ENCODE data around the gene SCTR. TPM values are rescaled to one million over a fixed set of nuclear protein-coding genes. Genes with fewer than 3 reads are reported as not detected.

SCTR gene
- total and polyA plus RNA-seq, 11 donors: 0.28 to 2.2 (median 0.44) TPM; not detected in 2

DNA sequence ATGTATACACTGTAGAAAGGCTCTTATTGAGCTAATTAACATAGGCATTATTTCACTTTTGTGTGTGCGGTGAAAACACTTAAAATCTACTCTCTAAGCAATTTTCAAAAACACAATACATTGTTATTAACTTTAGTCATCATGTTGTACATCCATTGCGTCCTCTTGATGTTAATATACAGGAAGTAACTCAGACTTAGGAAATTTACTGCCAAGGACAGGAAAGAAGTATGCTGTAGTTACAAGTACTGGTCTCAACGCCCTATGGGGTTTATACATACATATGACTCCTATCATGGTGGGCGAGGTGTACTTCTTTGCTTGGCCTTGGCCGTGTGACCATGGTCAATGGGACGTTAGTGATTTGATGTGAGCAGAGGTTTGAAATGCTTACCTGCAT, 15.5 kb downstream of the SCTR start:
- TF ChIP-seq, protein P1, sequence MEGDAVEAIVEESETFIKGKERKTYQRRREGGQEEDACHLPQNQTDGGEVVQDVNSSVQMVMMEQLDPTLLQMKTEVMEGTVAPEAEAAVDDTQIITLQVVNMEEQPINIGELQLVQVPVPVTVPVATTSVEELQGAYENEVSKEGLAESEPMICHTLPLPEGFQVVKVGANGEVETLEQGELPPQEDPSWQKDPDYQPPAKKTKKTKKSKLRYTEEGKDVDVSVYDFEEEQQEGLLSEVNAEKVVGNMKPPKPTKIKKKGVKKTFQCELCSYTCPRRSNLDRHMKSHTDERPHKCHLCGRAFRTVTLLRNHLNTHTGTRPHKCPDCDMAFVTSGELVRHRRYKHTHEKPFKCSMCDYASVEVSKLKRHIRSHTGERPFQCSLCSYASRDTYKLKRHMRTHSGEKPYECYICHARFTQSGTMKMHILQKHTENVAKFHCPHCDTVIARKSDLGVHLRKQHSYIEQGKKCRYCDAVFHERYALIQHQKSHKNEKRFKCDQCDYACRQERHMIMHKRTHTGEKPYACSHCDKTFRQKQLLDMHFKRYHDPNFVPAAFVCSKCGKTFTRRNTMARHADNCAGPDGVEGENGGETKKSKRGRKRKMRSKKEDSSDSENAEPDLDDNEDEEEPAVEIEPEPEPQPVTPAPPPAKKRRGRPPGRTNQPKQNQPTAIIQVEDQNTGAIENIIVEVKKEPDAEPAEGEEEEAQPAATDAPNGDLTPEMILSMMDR (IDR thresholded peaks at IDR 0.05): no peak
- no peak for TF ChIP-seq POLR2A (IDR thresholded peaks at IDR 0.05)
- Histone ChIP-seq H3K4me1 (no peaks in the 10 kb centered on the region), H3K9me3 (peaks cover 0 to 1% (median 0%) of the 10 kb centered on the region in 12 donors), H3K36me3 (no peaks in the 10 kb centered on the region), H3K27me3 (peaks cover 0 to 6% (median 0%) of the 10 kb centered on the region in 9 donors), H3K27ac (no peak overlapping the region), H3K4me3 (no peak overlapping the region)
- WGBS, 4 donors: 71 to 77% (median 74%) methylated on average over 6 of the region's 6 CpGs
- DNase-seq (no peak), ATAC-seq (no peak)
- intact Hi-C loops (cut with DNase I): no loop called here

DNA sequence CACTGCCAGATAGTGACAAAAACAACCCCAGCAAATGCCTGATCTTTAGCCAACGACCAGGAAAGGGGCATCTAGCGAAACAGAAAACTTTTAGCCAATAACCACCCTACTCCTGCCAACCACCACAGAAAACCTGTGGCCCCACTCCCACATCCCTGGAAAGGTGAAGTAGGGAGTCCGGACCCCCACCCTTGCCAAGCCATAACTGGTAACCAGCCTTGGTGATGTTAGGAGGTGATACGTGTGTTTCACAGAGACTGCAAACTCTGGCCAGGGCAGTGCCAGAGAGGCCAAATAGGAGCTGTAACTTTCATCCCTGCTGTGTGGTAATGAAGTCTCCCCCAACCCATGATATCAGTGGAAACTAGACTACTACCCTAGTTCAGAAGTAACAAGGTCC, 27.6 kb downstream of the SCTR start:
- 70 to 78% (median 74%) methylated on average over 4 of the region's 4 CpGs for WGBS, 4 donors
- H3K27ac ChIP-seq: no peak overlapping the region

DNA sequence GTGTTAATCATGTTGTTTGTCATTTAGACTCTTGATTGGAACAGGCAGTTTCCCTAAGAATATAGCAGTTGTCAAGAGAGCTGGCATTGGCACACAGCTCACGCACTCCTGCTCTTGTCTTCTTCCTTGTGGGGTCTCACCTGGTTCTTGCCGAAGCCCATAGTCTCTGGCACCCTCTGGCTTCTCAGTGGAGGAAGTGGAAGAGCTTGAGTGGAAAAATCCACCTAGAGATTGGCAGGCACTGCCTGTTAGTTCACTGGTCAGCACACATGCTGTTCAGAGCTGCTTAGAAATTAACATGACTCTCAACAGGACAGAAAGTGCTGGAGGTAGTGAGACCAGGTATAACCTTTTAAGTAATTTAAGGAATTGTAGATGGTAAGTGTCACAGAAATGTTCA, 28.3 kb downstream of the SCTR start:
- no peaks in the 10 kb centered on the region for H3K36me3 ChIP-seq
- peaks cover 0 to 15% (median 5%) of the 10 kb centered on the region in 12 donors for H3K4me1 ChIP-seq
- H3K9me3 ChIP-seq: peaks cover 0 to 33% (median 3%) of the 10 kb centered on the region in 12 donors
- peak overlapping the region in 1 of 12 donors; percentile 29 for H3K27ac ChIP-seq
- no peak overlapping the region for H3K4me3 ChIP-seq
- 46 to 59% (median 53%) methylated on average over 2 of the region's 2 CpGs for WGBS, 4 donors
- peaks cover 0 to 4% (median 0%) of the 10 kb centered on the region in 9 donors for H3K27me3 ChIP-seq
- TF ChIP-seq POLR2A (IDR thresholded peaks at IDR 0.05): no peak
- TF ChIP-seq, protein P1 (IDR thresholded peaks at IDR 0.05): peak in 10 of 12 donors; percentile 11 to 47 (median 34)
- ATAC-seq: peak in 3 of 4 donors; percentile 57 to 79 (median 72)
- intact Hi-C loops (cut with DNase I): no loop called here
- no peak for DNase-seq

More for the DNA sequence above, 27.6 kb downstream of the SCTR start:
- no peak for TF ChIP-seq POLR2A (IDR thresholded peaks at IDR 0.05)
- TF ChIP-seq, protein P1 (IDR thresholded peaks at IDR 0.05): no peak
- Histone ChIP-seq H3K36me3 (no peaks in the 10 kb centered on the region), H3K4me3 (no peak overlapping the region), H3K27me3 (peaks cover 0 to 4% (median 0%) of the 10 kb centered on the region in 9 donors), H3K4me1 (peaks cover 0 to 11% (median 5%) of the 10 kb centered on the region in 12 donors), H3K9me3 (peaks cover 0 to 40% (median 3%) of the 10 kb centered on the region in 12 donors)
- ATAC-seq (peak in 1 of 4 donors; percentile 22), DNase-seq (no peak)
- intact Hi-C loops (cut with DNase I): no loop called here

DNA sequence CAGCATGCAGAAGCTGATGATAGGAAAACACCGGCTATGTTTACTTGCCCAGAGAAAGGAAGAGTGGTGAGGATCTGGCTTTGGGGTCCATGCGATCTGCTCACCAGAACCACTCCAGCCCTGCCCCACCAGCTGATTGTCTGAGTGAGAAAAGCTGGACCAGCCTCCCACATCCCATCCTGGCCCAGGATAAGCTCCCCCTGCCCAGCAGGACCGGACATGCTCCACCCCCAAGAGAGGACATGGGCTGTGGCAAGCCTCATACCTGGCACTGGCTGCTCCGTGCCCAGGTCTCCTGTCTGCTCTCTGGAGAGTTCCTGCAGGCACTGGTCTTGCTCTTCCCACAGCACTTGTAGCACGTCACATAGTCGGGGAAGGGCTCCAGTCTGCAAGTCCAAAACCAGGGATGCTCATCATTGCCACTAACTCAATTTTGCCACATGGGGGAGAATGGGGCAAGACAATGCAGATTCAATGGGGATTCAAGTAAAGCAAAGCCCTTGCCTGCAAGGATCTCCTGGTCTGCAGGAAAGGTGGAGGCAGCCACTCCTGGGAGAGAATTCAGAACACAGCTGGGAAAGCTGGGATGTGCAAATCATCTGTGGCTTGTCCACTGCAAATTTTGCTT, 30.0 kb downstream of the SCTR start:
- intact Hi-C loops (cut with DNase I): no loop called here
- peaks cover 0 to 4% (median 0%) of the 10 kb centered on the region in 9 donors for H3K27me3 ChIP-seq
- peaks cover 0 to 17% (median 0%) of the 10 kb centered on the region in 12 donors for H3K9me3 ChIP-seq
- peaks cover 0 to 22% (median 15%) of the 10 kb centered on the region in 12 donors for H3K4me1 ChIP-seq
- DNase-seq (no peak), ATAC-seq (no peak)
- H3K36me3 ChIP-seq: no peaks in the 10 kb centered on the region
- H3K27ac ChIP-seq: peak overlapping the region in 1 of 12 donors; percentile 37
- no peak overlapping the region for H3K4me3 ChIP-seq
- TF ChIP-seq, protein P1 (IDR thresholded peaks at IDR 0.05): no peak
- no peak for TF ChIP-seq POLR2A (IDR thresholded peaks at IDR 0.05)
- 43 to 63% (median 53%) methylated on average over 3 to 6 of the region's 6 CpGs for WGBS, 4 donors

Measured in heart left ventricle (tissue), 16 donors.